ENCODE measurements around the gene PPP2R2C. TPM values are rescaled to one million over a fixed set of nuclear protein-coding genes. Genes with fewer than 3 reads are reported as not detected.
A peak's percentile ranks its signal among the peaks of the same experiment; 100 is the strongest.

The PPP2R2C gene
- total and polyA plus RNA-seq, 10 of the 15 experiments (the other 5 are each of a cell fraction or from before 2014, with no cell fraction given) = 0.13 to 0.15 TPM; not detected in 8

GRCh38 chr4:6270636-6271121 is 201.7 kb downstream of the PPP2R2C start:
- Histone ChIP-seq H3K4me3 (peak overlapping the region; percentile 93; the same call in 1 of the 2 replicates), H3K27ac (ENCODE audit: control insufficient read depth, insufficient read depth) (no peak overlapping the region), H3K79me2 (ENCODE audit: control insufficient read depth, insufficient read depth, low read length) (no peaks in the 10 kb centered on the region), H3K9ac (ENCODE audit: control insufficient read depth, insufficient read depth, low read length) (no peak overlapping the region), H3K9me3 (replicated peaks; ENCODE audit: control insufficient read depth, insufficient read depth, low read length) (no peaks in the 10 kb centered on the region), H3K36me3 (ENCODE audit: control insufficient read depth in 2 of 2, insufficient read depth in 2 of 2, low read length in 1 of 2) (no peaks in the 10 kb centered on the region), H2AFZ (ENCODE audit: control insufficient read depth, low read depth, low read length) (no peak overlapping the region), H3K4me2 (ENCODE audit: control insufficient read depth, insufficient read depth) (no peak overlapping the region), H3K27me3 (replicated peaks in 1 of 2; ENCODE audit: control insufficient read depth in 2 of 2, insufficient read depth in 2 of 2, low read length in 1 of 2) (no peaks in the 10 kb centered on the region; a peak in 1 of 4 replicates), H3K4me1 (ENCODE audit: control insufficient read depth, insufficient read depth, low read length) (peaks cover 10% of the 10 kb centered on the region), H4K20me1 (ENCODE audit: control insufficient read depth, insufficient read depth) (no peaks in the 10 kb centered on the region)
- TF ChIP-seq RBBP5 (conservative IDR thresholded peaks at IDR 0.05) (no peak), SREBF2 (IDR thresholded peaks at IDR 0.05; ENCODE audit: low read length) (no peak), FOXK2 (IDR thresholded peaks at IDR 0.05) (no peak)
- WGBS (ENCODE audit: insufficient coverage, insufficient replicate concordance, low lambda C conversion rate, missing lambda C conversion rate) = 62% methylated on average over 8 of the region's 8 CpGs
- intact Hi-C loops (cut with micrococcal nuclease; ENCODE audit: unreplicated experiment) (no loop called here), in situ Hi-C loops (cut with MboI) (no loop called here)
- POLR2A ChIA-PET = interaction anchor here (1.4 kb wide), 1 partner anchor 51 kb away, joined by 6 read pairs; no protein-coding TSS in a partner anchor
- no peak for DNase-seq (ENCODE audit: low read depth, low spot score)
- no peak for FAIRE-seq
- no TSS peak for BruUV-seq (replicated peaks)
- SMC1A ChIA-PET (ENCODE audit: uncharacterized antibody, unreplicated experiment) = interaction anchor here (1.1 to 2.5 kb wide), 3 partner anchors 8 to 57 kb away, joined by 4 to 7 read pairs (median 7); no protein-coding TSS in a partner anchor
- ATAC-seq = no peak
- RAD21 ChIA-PET (ENCODE audit: unreplicated experiment) = interaction anchor here (1.7 to 2.0 kb wide), 2 partner anchors 11 to 90 kb away, joined by 4 to 5 read pairs; no protein-coding TSS in a partner anchor
- CTCF ChIA-PET = interaction anchor here (2.2 to 15.8 kb wide), 3 partner anchors 18 to 56 kb away, joined by 11 to 419 read pairs (median 172); no protein-coding TSS in a partner anchor

Other genes with a start within 250 kb of the PPP2R2C start
- gene WFS1, start 202.8 kb downstream of the PPP2R2C start, total RNA-seq (2014; rRNA removed) = 1.4 and 1.9 TPM in 2 replicates
- gene WFS1, start 202.8 kb downstream of the PPP2R2C start, total RNA-seq (2014; rRNA removed; fragmentation: Illumina TruSeq; extraction: Trizol) = 0.46 and 0.54 TPM in 2 replicates
- gene WFS1, start 202.8 kb downstream of the PPP2R2C start, total RNA-seq (2021) = 4.1 and 4.6 TPM in 2 replicates
- 0.65 and 3.3 TPM in 2 replicates for gene WFS1, start 202.8 kb downstream of the PPP2R2C start, polyA plus RNA-seq (2011; rRNA removed)
- gene WFS1, start 202.8 kb downstream of the PPP2R2C start, polyA plus RNA-seq (2014; fragmentation: Illumina TruSeq; extraction: Trizol) = 0.33 and 1.0 TPM in 2 replicates
- under 1 TPM; 0.31 to 0.37 TPM for gene WFS1, start 202.8 kb downstream of the PPP2R2C start, polyA plus RNA-seq (2014; fragmentation: Nextera tagmentation; extraction: Ambion mirVana)
- gene WFS1, start 202.8 kb downstream of the PPP2R2C start, polyA plus RNA-seq (2014; rRNA removed) = 2.1 and 2.9 TPM in 2 replicates
- 1 to 10 TPM; 3.5 to 4.7 TPM for gene WFS1, start 202.8 kb downstream of the PPP2R2C start, polyA plus RNA-seq (2016; fragmentation: Nextera tagmentation; extraction: Ambion mirVana)
- 8.6 and 11.2 TPM in 2 replicates for gene MAN2B2, start 102.6 kb upstream of the PPP2R2C start, total RNA-seq (2014; rRNA removed)
- gene MAN2B2, start 102.6 kb upstream of the PPP2R2C start, total RNA-seq (2014; rRNA removed; fragmentation: Illumina TruSeq; extraction: Trizol) = 4.7 TPM in 2 replicates
- 14.2 and 14.5 TPM in 2 replicates for gene MAN2B2, start 102.6 kb upstream of the PPP2R2C start, total RNA-seq (2021)
- 4.3 and 5.8 TPM in 2 replicates for gene MAN2B2, start 102.6 kb upstream of the PPP2R2C start, polyA plus RNA-seq (2011; rRNA removed)
- gene MAN2B2, start 102.6 kb upstream of the PPP2R2C start, polyA plus RNA-seq (2014; fragmentation: Illumina TruSeq; extraction: Trizol) = 3.2 and 5.1 TPM in 2 replicates
- gene MAN2B2, start 102.6 kb upstream of the PPP2R2C start, polyA plus RNA-seq (2014; fragmentation: Nextera tagmentation; extraction: Ambion mirVana) = 1 to 10 TPM in 1 of 2 experiments, under 1 TPM in 1; 0.47 to 1.2 TPM
- gene MAN2B2, start 102.6 kb upstream of the PPP2R2C start, polyA plus RNA-seq (2014; rRNA removed) = 10.5 and 10.8 TPM in 2 replicates
- gene MAN2B2, start 102.6 kb upstream of the PPP2R2C start, polyA plus RNA-seq (2016; fragmentation: Nextera tagmentation; extraction: Ambion mirVana) = 1 to 10 TPM; 8.2 to 8.8 TPM
- 48.5 and 50.6 TPM in 2 replicates for gene MRFAP1, start 168.1 kb upstream of the PPP2R2C start, total RNA-seq (2014; rRNA removed)
- gene MRFAP1, start 168.1 kb upstream of the PPP2R2C start, total RNA-seq (2014; rRNA removed; fragmentation: Illumina TruSeq; extraction: Trizol) = 54.8 and 56.9 TPM in 2 replicates
- gene MRFAP1, start 168.1 kb upstream of the PPP2R2C start, total RNA-seq (2021) = 105 TPM in 2 replicates
- gene MRFAP1, start 168.1 kb upstream of the PPP2R2C start, polyA plus RNA-seq (2011; rRNA removed) = 97.5 and 99.4 TPM in 2 replicates
- 69.3 and 70.2 TPM in 2 replicates for gene MRFAP1, start 168.1 kb upstream of the PPP2R2C start, polyA plus RNA-seq (2014; fragmentation: Illumina TruSeq; extraction: Trizol)
- gene MRFAP1, start 168.1 kb upstream of the PPP2R2C start, polyA plus RNA-seq (2014; fragmentation: Nextera tagmentation; extraction: Ambion mirVana) = 10 to 100 TPM; 18.7 to 38.0 TPM
- gene MRFAP1, start 168.1 kb upstream of the PPP2R2C start, polyA plus RNA-seq (2014; rRNA removed) = 103 and 105 TPM in 2 replicates
- gene MRFAP1, start 168.1 kb upstream of the PPP2R2C start, polyA plus RNA-seq (2016; fragmentation: Nextera tagmentation; extraction: Ambion mirVana) = 10 to 100 TPM; 92.3 to 92.8 TPM
- not detected in 2 replicates for gene S100P, start 221.3 kb upstream of the PPP2R2C start, total RNA-seq (2014; rRNA removed)
- gene S100P, start 221.3 kb upstream of the PPP2R2C start, total RNA-seq (2014; rRNA removed; fragmentation: Illumina TruSeq; extraction: Trizol) = not detected in 2 replicates
- gene S100P, start 221.3 kb upstream of the PPP2R2C start, total RNA-seq (2021) = 0.37 and 0.90 TPM in 2 replicates
- gene S100P, start 221.3 kb upstream of the PPP2R2C start, polyA plus RNA-seq (2011; rRNA removed) = not detected in 2 replicates
- not detected in 2 replicates for gene S100P, start 221.3 kb upstream of the PPP2R2C start, polyA plus RNA-seq (2014; fragmentation: Illumina TruSeq; extraction: Trizol)
- not detected for gene S100P, start 221.3 kb upstream of the PPP2R2C start, polyA plus RNA-seq (2014; fragmentation: Nextera tagmentation; extraction: Ambion mirVana)
- not detected in 2 replicates for gene S100P, start 221.3 kb upstream of the PPP2R2C start, polyA plus RNA-seq (2014; rRNA removed)
- not detected for gene S100P, start 221.3 kb upstream of the PPP2R2C start, polyA plus RNA-seq (2016; fragmentation: Nextera tagmentation; extraction: Ambion mirVana)
- gene MRFAP1L1, start 237.3 kb upstream of the PPP2R2C start, total RNA-seq (2014; rRNA removed) = 41.3 and 52.4 TPM in 2 replicates
- gene MRFAP1L1, start 237.3 kb upstream of the PPP2R2C start, total RNA-seq (2014; rRNA removed; fragmentation: Illumina TruSeq; extraction: Trizol) = 61.3 and 65.8 TPM in 2 replicates
- gene MRFAP1L1, start 237.3 kb upstream of the PPP2R2C start, total RNA-seq (2021) = 44.0 and 44.2 TPM in 2 replicates
- gene MRFAP1L1, start 237.3 kb upstream of the PPP2R2C start, polyA plus RNA-seq (2011; rRNA removed) = 85.1 and 117 TPM in 2 replicates
- 61.1 and 67.8 TPM in 2 replicates for gene MRFAP1L1, start 237.3 kb upstream of the PPP2R2C start, polyA plus RNA-seq (2014; fragmentation: Illumina TruSeq; extraction: Trizol)
- 10 to 100 TPM; 30.6 to 34.5 TPM for gene MRFAP1L1, start 237.3 kb upstream of the PPP2R2C start, polyA plus RNA-seq (2014; fragmentation: Nextera tagmentation; extraction: Ambion mirVana)
- 51.3 and 58.7 TPM in 2 replicates for gene MRFAP1L1, start 237.3 kb upstream of the PPP2R2C start, polyA plus RNA-seq (2014; rRNA removed)
- gene MRFAP1L1, start 237.3 kb upstream of the PPP2R2C start, polyA plus RNA-seq (2016; fragmentation: Nextera tagmentation; extraction: Ambion mirVana) = 10 to 100 TPM; 52.2 to 53.6 TPM
- gene BLOC1S4, start 243.6 kb upstream of the PPP2R2C start, total RNA-seq (2014; rRNA removed) = 19.9 and 23.8 TPM in 2 replicates
- gene BLOC1S4, start 243.6 kb upstream of the PPP2R2C start, total RNA-seq (2014; rRNA removed; fragmentation: Illumina TruSeq; extraction: Trizol) = 5.8 and 6.9 TPM in 2 replicates
- 18.0 and 20.4 TPM in 2 replicates for gene BLOC1S4, start 243.6 kb upstream of the PPP2R2C start, total RNA-seq (2021)
- gene BLOC1S4, start 243.6 kb upstream of the PPP2R2C start, polyA plus RNA-seq (2011; rRNA removed) = 9.8 and 11.5 TPM in 2 replicates
- 4.2 and 7.5 TPM in 2 replicates for gene BLOC1S4, start 243.6 kb upstream of the PPP2R2C start, polyA plus RNA-seq (2014; fragmentation: Illumina TruSeq; extraction: Trizol)
- 1 to 10 TPM; 2.7 to 6.3 TPM for gene BLOC1S4, start 243.6 kb upstream of the PPP2R2C start, polyA plus RNA-seq (2014; fragmentation: Nextera tagmentation; extraction: Ambion mirVana)
- gene BLOC1S4, start 243.6 kb upstream of the PPP2R2C start, polyA plus RNA-seq (2014; rRNA removed) = 20.8 and 21.2 TPM in 2 replicates
- 10 to 100 TPM in 1 of 2 experiments, 1 to 10 TPM in 1; 3.0 to 21.1 TPM for gene BLOC1S4, start 243.6 kb upstream of the PPP2R2C start, polyA plus RNA-seq (2016; fragmentation: Nextera tagmentation; extraction: Ambion mirVana)

All from GM12878 (cell line).